ENCODE results near the gene ATP2A1.

Gene ATP2A1

GRCh38 chr16:28918698-28919097 lies 40.4 kb downstream of the ATP2A1 start:
- no peak overlapping the region for H3K27ac ChIP-seq (replicated peaks)
- H3K27me3 ChIP-seq (ENCODE audit: insufficient read depth, poor library complexity, severe bottlenecking), result no peaks in the 10 kb centered on the region
- TF ChIP-seq SPI1 (IDR thresholded peaks at IDR 0.05; ENCODE audit: borderline replicate concordance, low read depth), result no peak
- no peak overlapping the region for H3K4me3 ChIP-seq (replicated peaks; ENCODE audit: insufficient read depth, low read length)
- DNase-seq (ENCODE audit: low read depth in 1 of 2, low spot score in 1 of 2), result no peak

DNA sequence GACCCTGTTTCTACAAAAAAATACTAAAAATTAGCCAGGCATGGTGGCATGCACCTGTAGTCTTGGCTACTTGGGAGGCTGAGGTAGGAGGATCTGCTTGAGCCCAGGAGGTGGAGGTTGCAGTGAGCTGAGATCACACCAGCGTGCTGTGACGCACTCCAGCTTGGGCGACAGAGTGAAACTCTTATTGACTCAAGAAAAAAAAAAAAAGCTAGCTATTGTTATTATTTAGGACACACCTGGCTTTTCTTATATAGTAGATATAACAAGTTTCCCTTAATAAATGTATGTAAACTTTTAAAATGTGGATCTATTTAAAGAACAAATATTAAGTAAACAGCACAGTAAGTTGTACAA lies 44.9 kb downstream of the ATP2A1 start:
- no peak for TF ChIP-seq GABPA (IDR thresholded peaks at IDR 0.05; ENCODE audit: low read depth)
- TF ChIP-seq POLR2AphosphoS5 (IDR thresholded peaks at IDR 0.05; ENCODE audit: low read depth), result no peak
- Histone ChIP-seq H3K4me3 (replicated peaks; ENCODE audit: insufficient read depth, low read length) (no peak overlapping the region), H3K27ac (replicated peaks) (no peak overlapping the region), H3K27me3 (ENCODE audit: insufficient read depth, poor library complexity, severe bottlenecking) (no peaks in the 10 kb centered on the region)
- DNase-seq (ENCODE audit: low read depth in 1 of 2, low spot score in 1 of 2), result no peak

DNA sequence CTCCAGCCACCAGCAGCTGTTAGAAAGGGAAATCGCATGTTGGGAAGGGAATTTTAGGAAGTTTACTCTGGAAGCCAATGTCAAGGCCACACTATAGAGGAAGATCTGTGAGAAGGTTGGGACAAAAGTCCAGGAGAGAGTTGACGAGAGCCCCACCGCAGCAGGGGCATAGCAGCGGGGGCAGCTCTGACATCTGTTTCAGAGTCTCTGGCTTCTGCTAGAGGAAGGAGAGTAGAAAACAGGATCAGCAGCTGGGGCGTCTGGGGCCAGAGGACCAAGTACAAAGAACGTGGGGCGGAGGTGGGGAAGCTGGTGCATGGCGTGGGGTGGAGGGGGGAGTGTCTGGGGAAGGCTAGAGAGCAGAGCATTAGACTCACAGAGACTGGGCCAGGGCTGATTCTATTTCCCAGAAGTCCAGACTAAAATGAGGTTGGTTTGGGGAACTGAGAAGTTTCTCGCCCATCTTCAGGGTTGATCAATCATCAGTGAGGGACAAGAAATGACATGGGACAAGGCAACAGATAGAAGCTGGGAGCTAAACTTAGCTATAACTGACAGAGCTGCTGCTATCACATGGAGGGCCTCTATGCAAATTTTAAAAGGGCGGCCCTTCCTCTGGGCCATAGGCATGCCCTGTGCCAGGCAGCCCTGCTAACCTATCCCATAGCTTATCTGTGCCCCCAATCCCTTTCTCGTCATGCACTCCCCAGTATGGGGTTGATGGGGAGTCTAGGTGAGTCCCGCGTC lies 45.5 kb downstream of the ATP2A1 start:
- Histone ChIP-seq H3K27ac (replicated peaks) (no peak overlapping the region), H3K4me3 (replicated peaks; ENCODE audit: insufficient read depth, low read length) (no peak overlapping the region), H3K27me3 (ENCODE audit: insufficient read depth, poor library complexity, severe bottlenecking) (no peaks in the 10 kb centered on the region)
- TF ChIP-seq POLR2AphosphoS5 (IDR thresholded peaks at IDR 0.05; ENCODE audit: low read depth) (no peak), SPI1 (IDR thresholded peaks at IDR 0.05; ENCODE audit: borderline replicate concordance, low read depth) (no peak)
- TF ChIP-seq, protein P1, sequence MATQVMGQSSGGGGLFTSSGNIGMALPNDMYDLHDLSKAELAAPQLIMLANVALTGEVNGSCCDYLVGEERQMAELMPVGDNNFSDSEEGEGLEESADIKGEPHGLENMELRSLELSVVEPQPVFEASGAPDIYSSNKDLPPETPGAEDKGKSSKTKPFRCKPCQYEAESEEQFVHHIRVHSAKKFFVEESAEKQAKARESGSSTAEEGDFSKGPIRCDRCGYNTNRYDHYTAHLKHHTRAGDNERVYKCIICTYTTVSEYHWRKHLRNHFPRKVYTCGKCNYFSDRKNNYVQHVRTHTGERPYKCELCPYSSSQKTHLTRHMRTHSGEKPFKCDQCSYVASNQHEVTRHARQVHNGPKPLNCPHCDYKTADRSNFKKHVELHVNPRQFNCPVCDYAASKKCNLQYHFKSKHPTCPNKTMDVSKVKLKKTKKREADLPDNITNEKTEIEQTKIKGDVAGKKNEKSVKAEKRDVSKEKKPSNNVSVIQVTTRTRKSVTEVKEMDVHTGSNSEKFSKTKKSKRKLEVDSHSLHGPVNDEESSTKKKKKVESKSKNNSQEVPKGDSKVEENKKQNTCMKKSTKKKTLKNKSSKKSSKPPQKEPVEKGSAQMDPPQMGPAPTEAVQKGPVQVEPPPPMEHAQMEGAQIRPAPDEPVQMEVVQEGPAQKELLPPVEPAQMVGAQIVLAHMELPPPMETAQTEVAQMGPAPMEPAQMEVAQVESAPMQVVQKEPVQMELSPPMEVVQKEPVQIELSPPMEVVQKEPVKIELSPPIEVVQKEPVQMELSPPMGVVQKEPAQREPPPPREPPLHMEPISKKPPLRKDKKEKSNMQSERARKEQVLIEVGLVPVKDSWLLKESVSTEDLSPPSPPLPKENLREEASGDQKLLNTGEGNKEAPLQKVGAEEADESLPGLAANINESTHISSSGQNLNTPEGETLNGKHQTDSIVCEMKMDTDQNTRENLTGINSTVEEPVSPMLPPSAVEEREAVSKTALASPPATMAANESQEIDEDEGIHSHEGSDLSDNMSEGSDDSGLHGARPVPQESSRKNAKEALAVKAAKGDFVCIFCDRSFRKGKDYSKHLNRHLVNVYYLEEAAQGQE (IDR thresholded peaks at IDR 0.05; ENCODE audit: insufficient replicate concordance, low read depth), result no peak
- TF ChIP-seq, protein P2, sequence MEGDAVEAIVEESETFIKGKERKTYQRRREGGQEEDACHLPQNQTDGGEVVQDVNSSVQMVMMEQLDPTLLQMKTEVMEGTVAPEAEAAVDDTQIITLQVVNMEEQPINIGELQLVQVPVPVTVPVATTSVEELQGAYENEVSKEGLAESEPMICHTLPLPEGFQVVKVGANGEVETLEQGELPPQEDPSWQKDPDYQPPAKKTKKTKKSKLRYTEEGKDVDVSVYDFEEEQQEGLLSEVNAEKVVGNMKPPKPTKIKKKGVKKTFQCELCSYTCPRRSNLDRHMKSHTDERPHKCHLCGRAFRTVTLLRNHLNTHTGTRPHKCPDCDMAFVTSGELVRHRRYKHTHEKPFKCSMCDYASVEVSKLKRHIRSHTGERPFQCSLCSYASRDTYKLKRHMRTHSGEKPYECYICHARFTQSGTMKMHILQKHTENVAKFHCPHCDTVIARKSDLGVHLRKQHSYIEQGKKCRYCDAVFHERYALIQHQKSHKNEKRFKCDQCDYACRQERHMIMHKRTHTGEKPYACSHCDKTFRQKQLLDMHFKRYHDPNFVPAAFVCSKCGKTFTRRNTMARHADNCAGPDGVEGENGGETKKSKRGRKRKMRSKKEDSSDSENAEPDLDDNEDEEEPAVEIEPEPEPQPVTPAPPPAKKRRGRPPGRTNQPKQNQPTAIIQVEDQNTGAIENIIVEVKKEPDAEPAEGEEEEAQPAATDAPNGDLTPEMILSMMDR (IDR thresholded peaks at IDR 0.05; ENCODE audit: insufficient read depth, low read length), result no peak
- DNase-seq (ENCODE audit: low read depth in 1 of 2, low spot score in 1 of 2), result peak in 1 of 2 experiments; percentile 30

DNA sequence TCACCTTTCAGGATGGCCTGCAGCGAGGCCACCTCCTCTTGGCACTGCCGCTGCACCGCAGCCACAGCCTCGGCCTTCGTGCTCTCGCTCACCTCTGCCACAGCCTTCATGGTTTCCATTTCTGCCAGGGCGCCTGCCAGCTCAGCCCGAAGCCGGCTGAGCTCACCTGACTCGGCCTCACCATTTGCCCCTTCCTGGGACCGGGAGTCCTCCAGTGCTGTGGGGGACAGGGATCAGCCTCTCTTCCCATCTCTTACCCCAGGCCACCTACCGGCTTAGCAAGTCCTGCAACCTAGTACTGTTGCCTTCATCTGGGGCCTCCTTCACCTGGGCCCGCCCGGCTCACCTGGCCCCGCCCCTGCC lies 46.1 kb downstream of the ATP2A1 start:
- Histone ChIP-seq H3K27ac (replicated peaks) (peak overlapping the region; percentile 96), H3K27me3 (ENCODE audit: insufficient read depth, poor library complexity, severe bottlenecking) (no peaks in the 10 kb centered on the region), H3K4me3 (replicated peaks; ENCODE audit: insufficient read depth, low read length) (peak overlapping the region; percentile 84)
- DNase-seq (ENCODE audit: low read depth in 1 of 2, low spot score in 1 of 2), result no peak
- TF ChIP-seq, protein P1 (IDR thresholded peaks at IDR 0.05; ENCODE audit: insufficient replicate concordance, low read depth), result no peak
- no peak for TF ChIP-seq GABPA (IDR thresholded peaks at IDR 0.05; ENCODE audit: low read depth)
- TF ChIP-seq, protein P2 (IDR thresholded peaks at IDR 0.05; ENCODE audit: insufficient read depth, low read length), result no peak
- no peak for TF ChIP-seq SPI1 (IDR thresholded peaks at IDR 0.05; ENCODE audit: borderline replicate concordance, low read depth)
- no peak for TF ChIP-seq POLR2AphosphoS5 (IDR thresholded peaks at IDR 0.05; ENCODE audit: low read depth)

All from HL-60 (cell line).